SW480 (cell line): ENCODE measurements around the gene VIPR2.

Experiments used
- DNase-seq: peaks from one replicate; pipeline ENCODE4 v3.0.0-alpha.2; 2016; ENCODE audit warnings: low spot score

VIPR2 gene

GRCh38 chr7:159157714-159158113 lies 13.0 kb upstream of the VIPR2 start:
- DNase-seq: no peak

- no peak for DNase-seq
Observed at GRCh38 chr7:159156436-159157245, 12.0 kb upstream of the VIPR2 start.

GRCh38 chr7:159155410-159155809 lies 10.7 kb upstream of the VIPR2 start:
- DNase-seq: no peak

- DNase-seq: no peak
Observed at GRCh38 chr7:159154243-159154642, 9.6 kb upstream of the VIPR2 start.

DNA sequence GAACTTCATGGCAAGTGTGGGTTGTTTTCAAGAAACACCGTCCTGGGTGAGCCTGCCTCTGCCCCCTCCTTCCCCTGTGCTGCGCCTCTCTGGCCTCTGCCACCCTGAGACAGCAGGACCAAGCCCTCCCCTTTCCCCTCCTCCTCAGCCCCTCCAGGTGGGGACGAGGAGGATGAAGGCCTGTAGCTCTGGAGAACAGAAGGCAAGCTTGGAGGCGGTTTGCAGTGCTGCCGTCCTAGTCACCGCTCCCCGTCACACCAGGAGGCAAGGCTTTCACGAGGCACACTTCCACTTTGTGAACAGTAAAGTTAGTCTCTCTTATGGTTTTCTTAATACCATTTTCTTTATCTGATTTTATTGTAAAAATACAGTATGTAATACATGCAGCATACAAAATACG lies 8.8 kb upstream of the VIPR2 start:
- no peak for DNase-seq

GRCh38 chr7:159152816-159153215 lies 8.1 kb upstream of the VIPR2 start:
- no peak for DNase-seq

- no peak for DNase-seq
Observed at GRCh38 chr7:159151231-159151630, 6.6 kb upstream of the VIPR2 start.

DNA sequence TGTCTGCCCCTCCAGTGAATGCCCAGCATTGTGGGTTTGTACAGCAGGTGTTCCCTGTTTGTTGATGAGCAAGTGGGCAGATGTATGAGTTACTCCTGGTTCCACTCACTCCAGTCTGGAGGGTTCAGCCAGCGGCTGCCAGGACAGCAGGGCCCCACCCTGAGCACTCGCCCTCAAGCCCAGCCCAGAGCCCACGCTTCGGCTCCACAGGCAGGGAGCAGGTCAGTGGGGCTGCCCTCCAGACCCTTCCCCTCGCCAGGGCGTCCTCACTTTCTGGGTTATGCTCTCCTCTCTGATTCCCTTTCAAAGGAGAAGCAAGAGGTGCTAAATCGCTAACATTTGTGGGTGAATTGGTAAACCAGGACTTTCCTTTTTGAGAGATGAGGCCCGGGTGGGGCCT lies 4.8 kb upstream of the VIPR2 start:
- DNase-seq: no peak

DNA sequence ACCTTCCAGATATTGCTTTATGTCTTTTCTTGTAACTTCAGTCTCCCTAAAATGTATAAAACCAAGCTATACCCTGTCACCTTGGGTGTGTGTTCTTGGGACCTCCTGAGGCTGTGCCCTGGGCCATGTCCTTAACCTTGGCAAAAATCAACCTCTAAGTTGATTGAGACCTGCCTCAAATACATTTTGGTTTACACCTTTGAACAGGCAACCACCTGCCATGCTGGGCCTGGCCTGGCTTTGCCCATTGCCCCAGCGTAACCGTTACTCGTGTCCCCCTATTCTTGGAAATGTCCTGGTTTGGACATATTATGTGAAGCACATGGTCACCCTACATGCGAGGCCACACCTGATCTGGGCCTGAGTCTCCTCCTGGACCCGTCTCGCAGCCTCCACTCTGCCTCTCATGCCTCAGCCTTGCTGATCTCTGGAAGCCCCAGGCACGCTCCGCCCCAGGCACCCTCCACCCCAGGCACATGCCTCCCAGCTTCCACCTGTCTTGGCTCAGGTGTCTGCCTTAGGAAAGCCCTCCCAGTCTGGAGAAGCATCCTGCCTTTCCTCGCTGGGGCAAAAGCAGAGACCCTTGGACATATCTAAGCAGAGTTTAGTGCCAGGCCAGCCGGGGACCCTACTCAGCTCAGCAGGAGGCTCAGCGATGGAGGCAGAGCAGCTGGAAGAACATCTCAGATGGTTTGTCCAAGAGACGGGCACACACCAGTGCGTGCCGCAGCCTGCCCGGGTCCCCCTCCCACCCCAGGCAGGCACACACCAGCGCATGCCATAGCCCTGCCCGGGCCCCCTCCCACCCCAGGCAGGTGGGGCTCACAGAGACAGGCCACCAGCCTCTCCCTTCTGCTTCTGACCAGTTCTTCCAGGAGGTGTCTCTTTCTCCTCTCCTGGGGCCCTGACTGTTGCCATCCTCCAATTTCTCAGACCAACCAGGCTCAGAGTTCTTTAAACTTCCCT lies 4.0 kb upstream of the VIPR2 start:
- no peak for DNase-seq

DNA sequence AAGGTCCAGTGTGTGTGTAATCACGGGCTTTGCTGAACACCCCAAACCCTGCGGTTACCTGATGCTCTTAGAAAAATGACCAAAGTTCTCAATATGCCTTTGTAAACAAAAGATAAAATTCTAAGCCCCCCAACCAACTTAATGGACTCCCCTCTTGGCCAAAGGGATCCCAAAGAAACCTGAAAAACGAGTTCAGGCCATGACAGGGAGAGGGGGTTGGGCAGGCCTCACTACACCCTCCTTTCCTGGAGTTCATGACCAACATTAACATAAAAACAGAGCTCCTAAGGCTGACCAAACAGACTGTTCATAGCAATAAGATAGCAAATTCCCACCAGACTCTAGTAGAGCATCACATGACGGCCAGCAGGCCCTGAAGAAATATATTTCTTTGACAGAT lies 3.0 kb upstream of the VIPR2 start:
- DNase-seq: no peak

- no peak for DNase-seq
Observed at GRCh38 chr7:159147246-159147645, 2.6 kb upstream of the VIPR2 start.

DNA sequence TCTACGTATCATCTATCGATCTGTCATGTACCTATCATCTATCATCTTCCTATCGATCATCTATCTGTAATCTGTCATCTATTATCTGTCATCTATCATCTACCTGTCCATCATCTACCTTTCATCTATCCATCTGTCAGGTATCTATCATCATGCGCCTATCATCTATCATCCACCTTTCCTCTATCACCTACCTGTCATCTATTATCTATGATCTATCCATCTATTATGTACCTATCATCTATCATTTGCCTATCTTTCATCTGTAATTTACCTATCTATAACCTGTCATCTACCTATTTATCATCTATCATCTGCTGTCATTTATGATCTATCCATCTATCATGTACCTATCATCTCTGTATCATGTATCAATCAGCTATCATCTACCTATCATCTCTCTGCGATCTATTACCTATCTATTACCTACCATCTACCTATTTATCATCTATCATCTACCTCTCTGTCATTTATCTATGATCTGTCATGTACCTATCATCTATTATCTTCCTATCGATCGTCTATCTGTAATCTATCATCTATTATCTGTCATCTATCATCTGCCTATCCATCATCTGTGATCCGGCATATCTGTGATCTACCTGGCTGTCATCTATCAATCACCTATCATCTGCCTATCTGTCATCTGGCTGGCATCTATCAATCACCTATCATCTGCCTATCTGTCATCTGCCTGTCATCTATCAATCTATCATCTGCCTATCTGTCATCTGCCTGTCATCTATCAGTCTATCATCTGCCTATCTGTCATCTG lies 1.6 kb upstream of the VIPR2 start:
- no peak for DNase-seq

DNA sequence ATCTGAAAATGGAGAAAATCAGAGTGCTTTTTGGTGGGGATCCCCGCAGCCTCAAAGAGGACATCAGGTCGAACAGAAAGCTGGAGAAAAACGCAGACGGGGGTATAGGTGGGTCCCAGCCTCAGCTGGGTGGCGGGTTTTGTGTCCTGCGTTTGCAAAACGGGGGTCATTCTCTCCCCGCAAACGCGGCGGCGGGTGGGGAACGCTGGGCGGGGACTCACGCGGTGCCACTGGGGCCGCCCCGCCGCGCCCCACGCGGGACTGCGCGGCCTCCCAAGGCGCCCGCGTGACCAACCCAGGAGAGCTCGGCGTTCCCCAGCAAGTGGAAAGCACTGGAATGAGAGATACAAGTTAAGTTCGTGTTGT lies 806 bp upstream of the VIPR2 start:
- DNase-seq: no peak

DNA sequence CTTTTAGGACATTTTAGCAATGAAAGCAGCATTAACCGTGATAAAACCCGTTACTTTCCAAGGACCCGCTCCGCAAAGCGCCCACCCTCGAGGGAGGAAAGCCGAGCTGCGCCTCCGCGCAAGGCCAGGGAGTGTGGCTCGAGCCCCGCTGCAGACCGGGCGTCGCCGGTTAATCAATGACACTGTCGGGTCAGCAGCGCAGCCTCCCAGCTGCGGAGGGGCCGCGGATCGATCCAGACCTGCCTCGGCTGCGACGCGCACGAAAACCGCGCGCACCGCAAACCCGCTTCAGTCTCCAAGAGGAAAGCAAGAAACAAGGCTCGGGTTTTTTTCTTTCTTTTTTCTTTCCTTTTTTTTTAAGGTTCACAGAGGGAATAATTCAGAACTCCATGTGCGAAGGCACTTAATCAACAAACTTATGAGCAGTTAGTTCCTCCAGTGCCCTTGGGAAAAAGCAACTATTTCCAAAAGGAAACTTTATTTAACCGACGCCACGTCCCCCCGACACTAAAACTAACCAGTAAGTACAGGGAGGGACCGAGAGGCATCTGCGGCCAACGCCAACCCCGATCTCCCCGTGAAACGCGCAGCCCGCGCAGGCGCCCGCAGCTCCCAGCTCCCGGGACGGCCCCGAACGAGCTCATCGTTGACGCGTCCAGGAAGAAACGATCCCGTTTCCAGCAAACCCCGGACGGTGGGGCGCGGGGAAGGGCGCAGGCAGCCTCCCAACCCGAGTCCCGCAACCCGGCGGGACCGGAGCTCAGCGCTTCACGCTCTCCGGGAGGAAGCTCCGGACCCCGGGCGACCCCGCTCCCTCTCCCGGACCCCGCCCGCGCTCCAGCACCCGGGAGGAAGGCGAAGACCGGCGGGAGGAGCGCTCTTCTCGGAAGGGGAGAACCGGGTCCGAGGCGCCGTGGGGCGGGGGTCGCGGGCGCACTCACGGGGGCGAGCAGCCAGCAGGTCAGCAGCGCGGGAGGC lies 598 bp downstream of the VIPR2 start:
- DNase-seq: no peak

GRCh38 chr7:159142730-159143129 lies 1.9 kb downstream of the VIPR2 start:
- no peak for DNase-seq

GRCh38 chr7:159142199-159142598 lies 2.5 kb downstream of the VIPR2 start:
- DNase-seq: no peak

DNA sequence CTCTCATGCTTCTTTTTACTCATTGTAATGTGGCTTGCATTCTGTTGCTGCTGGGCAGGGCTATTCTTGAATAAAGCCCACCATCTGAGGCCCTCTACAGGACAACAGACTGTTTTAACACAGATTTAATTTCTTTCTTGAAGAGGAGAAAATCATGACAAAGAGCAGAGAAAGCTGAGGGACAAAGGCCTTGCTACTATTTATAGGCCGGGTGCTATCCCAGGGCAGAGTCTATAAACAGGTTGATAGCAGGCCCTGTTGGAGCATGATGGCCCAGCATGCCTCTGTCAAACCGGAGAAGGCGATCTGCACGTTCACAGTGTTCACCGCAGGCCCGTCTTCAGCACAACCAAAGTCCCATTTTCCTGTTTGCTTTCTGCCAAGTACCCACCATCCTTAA lies 3.0 kb downstream of the VIPR2 start:
- no peak for DNase-seq

GRCh38 chr7:159141167-159141566 lies 3.5 kb downstream of the VIPR2 start:
- DNase-seq: no peak

DNA sequence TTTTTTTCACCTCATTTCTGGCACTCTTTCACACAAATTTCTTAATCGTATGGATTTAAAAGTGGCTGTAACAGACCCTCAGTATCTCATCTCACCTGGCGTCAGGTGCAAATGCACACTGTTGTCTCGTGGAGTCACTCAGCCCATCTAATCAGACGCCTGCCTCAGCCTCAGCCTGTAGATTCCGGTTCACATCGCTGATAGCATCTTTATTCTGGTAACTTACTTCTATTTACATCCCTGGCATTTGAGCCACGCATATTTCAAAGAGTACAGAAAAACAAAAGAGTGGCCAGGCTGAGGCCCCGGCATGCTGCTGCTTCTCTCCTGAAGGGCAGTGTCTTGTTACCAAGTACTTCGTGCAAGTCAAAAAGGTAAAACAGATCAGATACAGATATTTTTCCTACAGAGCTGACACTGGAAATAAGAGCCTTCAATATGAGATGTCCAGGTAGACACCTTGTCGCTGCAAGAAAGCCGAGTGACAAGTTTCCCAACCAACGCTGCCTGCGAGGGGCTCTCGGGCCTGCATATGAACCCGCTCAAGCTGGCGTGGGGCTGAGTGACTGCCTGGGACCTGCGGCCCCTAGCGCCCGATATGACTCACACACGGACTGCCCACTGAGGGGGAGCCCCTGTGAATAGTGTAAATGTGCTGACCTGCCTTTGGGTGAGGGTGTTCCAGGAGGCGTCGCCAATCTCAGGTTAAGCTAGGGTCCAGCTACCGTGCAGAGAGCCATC lies 4.3 kb downstream of the VIPR2 start:
- DNase-seq: no peak

DNA sequence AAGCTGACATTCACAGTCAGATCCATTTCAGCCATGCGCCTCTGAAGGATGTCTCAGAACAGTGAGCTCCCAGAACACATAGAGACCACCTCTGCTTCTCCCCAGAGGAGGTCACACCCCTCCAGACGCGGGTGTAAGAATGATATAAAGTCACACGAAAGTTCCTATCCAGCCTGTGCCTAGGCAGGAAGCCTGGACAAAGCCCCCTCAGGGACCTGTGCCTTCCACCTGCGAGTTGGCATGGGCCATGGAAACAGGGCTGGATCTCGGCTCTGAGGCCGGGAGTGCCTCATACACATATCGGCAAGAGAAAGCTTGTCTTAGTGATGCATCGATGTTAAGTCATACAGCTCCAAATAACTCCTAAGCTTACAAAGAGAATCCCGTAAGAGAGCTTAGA lies 5.0 kb downstream of the VIPR2 start:
- no peak for DNase-seq

DNA sequence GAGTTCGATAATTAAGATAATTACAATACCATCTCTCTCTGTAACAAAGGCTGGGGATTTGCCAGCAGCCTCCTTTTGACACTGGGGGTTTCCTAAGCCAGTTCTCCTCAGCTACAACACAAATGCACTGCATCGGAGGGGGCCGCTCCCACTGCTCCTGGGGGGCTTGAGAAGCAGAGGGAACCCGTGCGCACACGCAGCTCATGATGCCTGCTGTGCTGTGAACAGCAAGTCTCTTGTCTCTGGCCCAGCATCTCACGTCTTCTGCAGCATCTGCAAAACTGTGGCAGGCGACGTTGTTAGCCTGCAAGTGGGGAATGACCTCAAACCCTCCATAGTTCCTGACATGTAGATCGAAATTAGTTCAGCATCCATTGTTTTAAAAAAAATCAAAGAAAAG lies 5.5 kb downstream of the VIPR2 start:
- no peak for DNase-seq
